Measurements from ENCODE around the gene KSR2. TPM values are rescaled to one million over a fixed set of nuclear protein-coding genes. Genes with fewer than 3 reads are reported as not detected.
A peak's percentile ranks its signal among the peaks of the same experiment; 100 is the strongest.

The KSR2 gene
- total RNA-seq, 4 donors from 2014 or later, result 0.32 to 7.0 (median 0.60) TPM

- Histone ChIP-seq H3K27me3 (no peaks in the 10 kb centered on the region), H3K4me3 (no peak overlapping the region), H3K4me1 (no peaks in the 10 kb centered on the region), H3K27ac (no peak overlapping the region), H3K9me3 (no peaks in the 10 kb centered on the region), H3K36me3 (no peaks in the 10 kb centered on the region)
- no peak for DNase-seq
- in situ Hi-C loops (cut with MboI; ENCODE audit: low pct_ligation_motif_present in 1 of 4, low pct_unique_long_range_greater_than_20kb in 1 of 4, low sequenced_read_pairs in 3 of 4), result no loop called here
- TF ChIP-seq POLR2AphosphoS5 (IDR thresholded peaks at IDR 0.05) (no peak), CTCF (IDR thresholded peaks at IDR 0.05) (no peak), POLR2A (IDR thresholded peaks at IDR 0.05) (no peak)
- intact Hi-C loops (cut with DNase I; ENCODE audit: low total_unique reads), result no loop called here
- WGBS, 2 donors (ENCODE audit: low coverage in 1 of 2), result 20% methylated on average over 1 of the region's 1 CpG
Observed at GRCh38 chr12:117417004-117417403, 551.8 kb downstream of the KSR2 start.

GRCh38 chr12:117412465-117413188, 556.2 kb downstream of the KSR2 start:
- Histone ChIP-seq H3K4me3 (no peak overlapping the region), H3K36me3 (no peaks in the 10 kb centered on the region), H3K27ac (no peak overlapping the region), H3K9me3 (no peaks in the 10 kb centered on the region), H3K4me1 (peaks cover 3 to 6% (median 4%) of the 10 kb centered on the region in 4 donors), H3K27me3 (no peaks in the 10 kb centered on the region)
- intact Hi-C loops (cut with DNase I; ENCODE audit: low total_unique reads), result no loop called here
- 77% methylated on average over 11 of the region's 11 CpGs; no CpG with 5 or more reads in 1 of the 2 donors for WGBS, 2 donors (ENCODE audit: low coverage in 1 of 2)
- TF ChIP-seq EP300 (IDR thresholded peaks at IDR 0.05; ENCODE audit: low read depth) (no peak), POLR2A (IDR thresholded peaks at IDR 0.05) (no peak), POLR2AphosphoS5 (IDR thresholded peaks at IDR 0.05) (no peak), CTCF (IDR thresholded peaks at IDR 0.05) (no peak)
- in situ Hi-C loops (cut with MboI; ENCODE audit: low pct_ligation_motif_present in 1 of 4, low pct_unique_long_range_greater_than_20kb in 1 of 4, low sequenced_read_pairs in 3 of 4), result no loop called here
- no peak for DNase-seq

GRCh38 chr12:117409286-117409685, 559.5 kb downstream of the KSR2 start:
- H3K27me3 ChIP-seq, result no peaks in the 10 kb centered on the region
- DNase-seq, result no peak
- H3K9me3 ChIP-seq, result no peaks in the 10 kb centered on the region
- peaks cover 3 to 6% (median 4%) of the 10 kb centered on the region in 4 donors for H3K4me1 ChIP-seq
- no peak for TF ChIP-seq POLR2A (IDR thresholded peaks at IDR 0.05)
- in situ Hi-C loops (cut with MboI; ENCODE audit: low pct_ligation_motif_present in 1 of 4, low pct_unique_long_range_greater_than_20kb in 1 of 4, low sequenced_read_pairs in 3 of 4), result no loop called here
- H3K27ac ChIP-seq, result no peak overlapping the region
- no peaks in the 10 kb centered on the region for H3K36me3 ChIP-seq
- H3K4me3 ChIP-seq, result no peak overlapping the region
- intact Hi-C loops (cut with DNase I; ENCODE audit: low total_unique reads), result no loop called here

- Histone ChIP-seq H3K27me3 (no peaks in the 10 kb centered on the region), H3K4me3 (no peak overlapping the region), H3K36me3 (no peaks in the 10 kb centered on the region), H3K27ac (no peak overlapping the region), H3K4me1 (peaks cover 3 to 6% (median 4%) of the 10 kb centered on the region in 4 donors), H3K9me3 (no peaks in the 10 kb centered on the region)
- TF ChIP-seq EP300 (IDR thresholded peaks at IDR 0.05; ENCODE audit: low read depth) (no peak), POLR2AphosphoS5 (IDR thresholded peaks at IDR 0.05) (no peak), CTCF (IDR thresholded peaks at IDR 0.05) (no peak)
- peak; percentile 10 for DNase-seq
- 0 to 46% methylated on average over 2 to 11 of the region's 11 CpGs for WGBS, 2 donors (ENCODE audit: low coverage in 1 of 2)
- intact Hi-C loops (cut with DNase I; ENCODE audit: low total_unique reads) (no loop called here), in situ Hi-C loops (cut with MboI; ENCODE audit: low pct_ligation_motif_present in 1 of 4, low pct_unique_long_range_greater_than_20kb in 1 of 4, low sequenced_read_pairs in 3 of 4) (no loop called here)
Observed at GRCh38 chr12:117408161-117408791, 560.5 kb downstream of the KSR2 start.
